ENCODE measurements around the gene CHRDL1.
"Not testable (repeated sequence)": the region's sequence is repeated elsewhere in the genome, so short reads cannot be mapped to it uniquely, and the experiment has no call there.

CHRDL1 gene

GRCh38 chrX:110678591-110678990 lies 117.0 kb downstream of the CHRDL1 start:
- Mint-ChIP-seq H3K4me1 (no peaks in the 10 kb centered on the region), H3K27ac (ENCODE audit: low read depth) (no peak overlapping the region), H3K36me3 (ENCODE audit: insufficient read depth) (no peaks in the 10 kb centered on the region), H3K9me3 (no peaks in the 10 kb centered on the region), H3K4me3 (no peak overlapping the region), H3K27me3 (peaks cover 10% of the 10 kb centered on the region)
- DNase-seq (ENCODE audit: low spot score in 2 of 2) (no peak), ATAC-seq (replicated peaks; ENCODE audit: extremely low read depth, poor library complexity, severe bottlenecking) (no peak)

GRCh38 chrX:110675886-110676285 lies 119.7 kb downstream of the CHRDL1 start:
- H3K27ac Mint-ChIP-seq (ENCODE audit: low read depth) = no peak overlapping the region
- H3K4me3 Mint-ChIP-seq = no peak overlapping the region

GRCh38 chrX:110671068-110671803 lies 124.4 kb downstream of the CHRDL1 start:
- H3K9me3 Mint-ChIP-seq = peaks cover 7% of the 10 kb centered on the region
- DNase-seq (ENCODE audit: low spot score in 2 of 2) (no peak), ATAC-seq (replicated peaks; ENCODE audit: extremely low read depth, poor library complexity, severe bottlenecking) (no peak)
- H3K27ac Mint-ChIP-seq (ENCODE audit: low read depth) = no peak overlapping the region
- H3K36me3 Mint-ChIP-seq (ENCODE audit: insufficient read depth) = no peaks in the 10 kb centered on the region
- H3K4me3 Mint-ChIP-seq = no peak overlapping the region
- no peaks in the 10 kb centered on the region for H3K27me3 Mint-ChIP-seq
- no peaks in the 10 kb centered on the region for H3K4me1 Mint-ChIP-seq

More at GRCh38 chrX:110675886-110676285, 119.7 kb downstream of the CHRDL1 start:
- no peak for ATAC-seq (replicated peaks; ENCODE audit: extremely low read depth, poor library complexity, severe bottlenecking)
- DNase-seq (ENCODE audit: low spot score in 2 of 2) = no peak
- H3K4me1 Mint-ChIP-seq = no peaks in the 10 kb centered on the region
- H3K36me3 Mint-ChIP-seq (ENCODE audit: insufficient read depth) = no peaks in the 10 kb centered on the region
- H3K9me3 Mint-ChIP-seq = no peaks in the 10 kb centered on the region
- H3K27me3 Mint-ChIP-seq = peaks cover 10% of the 10 kb centered on the region

GRCh38 chrX:110669572-110669971 lies 126.0 kb downstream of the CHRDL1 start:
- Mint-ChIP-seq H3K27ac (ENCODE audit: low read depth) (no peak overlapping the region), H3K36me3 (ENCODE audit: insufficient read depth) (no peaks in the 10 kb centered on the region), H3K4me1 (no peaks in the 10 kb centered on the region), H3K9me3 (peaks cover 7% of the 10 kb centered on the region), H3K4me3 (no peak overlapping the region), H3K27me3 (no peaks in the 10 kb centered on the region)
- ATAC-seq (replicated peaks; ENCODE audit: extremely low read depth, poor library complexity, severe bottlenecking) (no peak), DNase-seq (ENCODE audit: low spot score in 2 of 2) (no peak)

GRCh38 chrX:110667706-110668105 lies 127.9 kb downstream of the CHRDL1 start:
- no peaks in the 10 kb centered on the region for H3K4me1 Mint-ChIP-seq
- ATAC-seq (replicated peaks; ENCODE audit: extremely low read depth, poor library complexity, severe bottlenecking) = no peak
- no peaks in the 10 kb centered on the region for H3K36me3 Mint-ChIP-seq (ENCODE audit: insufficient read depth)
- no peak overlapping the region for H3K4me3 Mint-ChIP-seq
- no peak overlapping the region for H3K27ac Mint-ChIP-seq (ENCODE audit: low read depth)
- DNase-seq (ENCODE audit: low spot score in 2 of 2) = no peak
- no peaks in the 10 kb centered on the region for H3K27me3 Mint-ChIP-seq
- peaks cover 7% of the 10 kb centered on the region for H3K9me3 Mint-ChIP-seq

GRCh38 chrX:110665223-110666002 lies 130.2 kb downstream of the CHRDL1 start:
- Mint-ChIP-seq H3K27ac (ENCODE audit: low read depth) (no peak overlapping the region), H3K9me3 (peaks cover 7% of the 10 kb centered on the region), H3K4me1 (no peaks in the 10 kb centered on the region), H3K4me3 (no peak overlapping the region), H3K36me3 (ENCODE audit: insufficient read depth) (no peaks in the 10 kb centered on the region), H3K27me3 (no peaks in the 10 kb centered on the region)
- ATAC-seq (replicated peaks; ENCODE audit: extremely low read depth, poor library complexity, severe bottlenecking) = no peak
- DNase-seq (ENCODE audit: low spot score in 2 of 2) = no peak

- ATAC-seq (replicated peaks; ENCODE audit: extremely low read depth, poor library complexity, severe bottlenecking) (no peak), DNase-seq (ENCODE audit: low spot score in 2 of 2) (no peak)
- Mint-ChIP-seq H3K27ac (ENCODE audit: low read depth) (no peak overlapping the region), H3K9me3 (no peaks in the 10 kb centered on the region), H3K4me3 (no peak overlapping the region), H3K27me3 (no peaks in the 10 kb centered on the region), H3K4me1 (no peaks in the 10 kb centered on the region), H3K36me3 (ENCODE audit: insufficient read depth) (no peaks in the 10 kb centered on the region)
Measured at GRCh38 chrX:110657073-110657472, 138.5 kb downstream of the CHRDL1 start.

- not testable (repeated sequence) for DNase-seq (ENCODE audit: low spot score in 2 of 2); H3K36me3 Mint-ChIP-seq (ENCODE audit: insufficient read depth); H3K9me3 Mint-ChIP-seq; H3K4me1 Mint-ChIP-seq; H3K4me3 Mint-ChIP-seq; ATAC-seq (replicated peaks; ENCODE audit: extremely low read depth, poor library complexity, severe bottlenecking); H3K27ac Mint-ChIP-seq (ENCODE audit: low read depth); H3K27me3 Mint-ChIP-seq
Measured at GRCh38 chrX:110654280-110654679, 141.3 kb downstream of the CHRDL1 start.

GRCh38 chrX:110646386-110646785 lies 149.2 kb downstream of the CHRDL1 start:
- no peaks in the 10 kb centered on the region for H3K4me1 Mint-ChIP-seq
- no peaks in the 10 kb centered on the region for H3K36me3 Mint-ChIP-seq (ENCODE audit: insufficient read depth)
- H3K4me3 Mint-ChIP-seq = no peak overlapping the region
- H3K27ac Mint-ChIP-seq (ENCODE audit: low read depth) = no peak overlapping the region
- no peaks in the 10 kb centered on the region for H3K9me3 Mint-ChIP-seq
- H3K27me3 Mint-ChIP-seq = no peaks in the 10 kb centered on the region
- no peak for DNase-seq (ENCODE audit: low spot score in 2 of 2)
- no peak for ATAC-seq (replicated peaks; ENCODE audit: extremely low read depth, poor library complexity, severe bottlenecking)

Data from central memory CD8-positive, alpha-beta T cell (primary cell).